ENCODE results near the gene HCN2.
"Not testable (repeated sequence)": the region's sequence is repeated elsewhere in the genome, so short reads cannot be mapped to it uniquely, and the experiment has no call there.

HCN2 gene

GRCh38 chr19:618674-619285, 29.1 kb downstream of the HCN2 start:
- H3K27me3 ChIP-seq (ENCODE audit: insufficient read depth, low read length), result no peaks in the 10 kb centered on the region
- H3K9me3 ChIP-seq (ENCODE audit: low read length), result no peaks in the 10 kb centered on the region
- no peak for TF ChIP-seq EZH2 (IDR thresholded peaks at IDR 0.05; ENCODE audit: borderline replicate concordance, low read length)
- TF ChIP-seq CTCF (IDR thresholded peaks at IDR 0.05; ENCODE audit: low read length), result no peak
- no peak overlapping the region for H3K4me2 ChIP-seq (ENCODE audit: low read length)
- no peak overlapping the region for H3K27ac ChIP-seq (ENCODE audit: low read depth, low read length, poor library complexity, severe bottlenecking)
- no peaks in the 10 kb centered on the region for H4K20me1 ChIP-seq (ENCODE audit: insufficient read depth, low read length)
- H3K4me1 ChIP-seq (ENCODE audit: insufficient read depth, low read length, severe bottlenecking), result peaks cover 5% of the 10 kb centered on the region
- H3K9me2 ChIP-seq (ENCODE audit: low read depth, low read length), result no peaks in the 10 kb centered on the region
- H3K36me3 ChIP-seq (ENCODE audit: insufficient read depth, low read length), result peaks cover 74% of the 10 kb centered on the region
- H3K79me2 ChIP-seq (ENCODE audit: insufficient read depth, low read length), result no peaks in the 10 kb centered on the region
- H2AFZ ChIP-seq (ENCODE audit: low read length), result no peak overlapping the region
- H3F3A ChIP-seq (ENCODE audit: insufficient read depth, low read length), result 0 out of 2 replicates have a peak, but pooled peaks cover 4% of the 10 kb centered on the region
- H3K9ac ChIP-seq (ENCODE audit: low read length), result no peak overlapping the region
- H3K4me3 ChIP-seq (ENCODE audit: low read depth, low read length, poor library complexity, severe bottlenecking), result no peak overlapping the region

GRCh38 chr19:619286-620002, 29.8 kb downstream of the HCN2 start:
- Histone ChIP-seq H3K9me2 (ENCODE audit: low read depth, low read length) (no peaks in the 10 kb centered on the region), H3K4me1 (ENCODE audit: insufficient read depth, low read length, severe bottlenecking) (peaks cover 5% of the 10 kb centered on the region), H3K9me3 (ENCODE audit: low read length) (no peaks in the 10 kb centered on the region), H3K4me3 (ENCODE audit: low read depth, low read length, poor library complexity, severe bottlenecking) (no peak overlapping the region), H3K79me2 (ENCODE audit: insufficient read depth, low read length) (no peaks in the 10 kb centered on the region), H3K36me3 (ENCODE audit: insufficient read depth, low read length) (peaks cover 76% of the 10 kb centered on the region), H2AFZ (ENCODE audit: low read length) (no peak overlapping the region), H3K27me3 (ENCODE audit: insufficient read depth, low read length) (no peaks in the 10 kb centered on the region), H3K4me2 (ENCODE audit: low read length) (no peak overlapping the region), H3F3A (ENCODE audit: insufficient read depth, low read length) (0 out of 2 replicates have a peak, but pooled peaks cover 4% of the 10 kb centered on the region), H3K9ac (ENCODE audit: low read length) (no peak overlapping the region), H4K20me1 (ENCODE audit: insufficient read depth, low read length) (no peaks in the 10 kb centered on the region), H3K27ac (ENCODE audit: low read depth, low read length, poor library complexity, severe bottlenecking) (no peak overlapping the region)
- TF ChIP-seq CTCF (IDR thresholded peaks at IDR 0.05; ENCODE audit: low read length) (no peak), EZH2 (IDR thresholded peaks at IDR 0.05; ENCODE audit: borderline replicate concordance, low read length) (no peak)

- Histone ChIP-seq H3K4me3 (ENCODE audit: low read depth, low read length, poor library complexity, severe bottlenecking) (no peak overlapping the region), H3K9me3 (ENCODE audit: low read length) (no peaks in the 10 kb centered on the region), H3K9me2 (ENCODE audit: low read depth, low read length) (no peaks in the 10 kb centered on the region), H3K27ac (ENCODE audit: low read depth, low read length, poor library complexity, severe bottlenecking) (no peak overlapping the region), H3K27me3 (ENCODE audit: insufficient read depth, low read length) (no peaks in the 10 kb centered on the region), H3K9ac (ENCODE audit: low read length) (no peak overlapping the region), H2AFZ (ENCODE audit: low read length) (no peak overlapping the region), H3K36me3 (ENCODE audit: insufficient read depth, low read length) (peaks cover 80% of the 10 kb centered on the region), H3K4me1 (ENCODE audit: insufficient read depth, low read length, severe bottlenecking) (peaks cover 5% of the 10 kb centered on the region), H3K79me2 (ENCODE audit: insufficient read depth, low read length) (no peaks in the 10 kb centered on the region), H4K20me1 (ENCODE audit: insufficient read depth, low read length) (no peaks in the 10 kb centered on the region), H3K4me2 (ENCODE audit: low read length) (no peak overlapping the region), H3F3A (ENCODE audit: insufficient read depth, low read length) (0 out of 2 replicates have a peak, but pooled peaks cover 4% of the 10 kb centered on the region)
- TF ChIP-seq CTCF (IDR thresholded peaks at IDR 0.05; ENCODE audit: low read length) (no peak), EZH2 (IDR thresholded peaks at IDR 0.05; ENCODE audit: borderline replicate concordance, low read length) (no peak)
Measured at GRCh38 chr19:620166-620862, 30.6 kb downstream of the HCN2 start.

- not testable (repeated sequence) for H3K4me2 ChIP-seq (ENCODE audit: low read length); H2AFZ ChIP-seq (ENCODE audit: low read length); H3K4me1 ChIP-seq (ENCODE audit: insufficient read depth, low read length, severe bottlenecking); H3K9me3 ChIP-seq (ENCODE audit: low read length); H3K27me3 ChIP-seq (ENCODE audit: insufficient read depth, low read length); H3K4me3 ChIP-seq (ENCODE audit: low read depth, low read length, poor library complexity, severe bottlenecking); H3K27ac ChIP-seq (ENCODE audit: low read depth, low read length, poor library complexity, severe bottlenecking); H3K9me2 ChIP-seq (ENCODE audit: low read depth, low read length); H3K79me2 ChIP-seq (ENCODE audit: insufficient read depth, low read length); H4K20me1 ChIP-seq (ENCODE audit: insufficient read depth, low read length); H3K9ac ChIP-seq (ENCODE audit: low read length); H3F3A ChIP-seq (ENCODE audit: insufficient read depth, low read length)
- peaks cover 82% of the 10 kb centered on the region for H3K36me3 ChIP-seq (ENCODE audit: insufficient read depth, low read length)
Measured at GRCh38 chr19:621191-621590, 31.5 kb downstream of the HCN2 start.

Data from OCI-LY1 (cell line).